Measurements from ENCODE around the gene UBA3. TPM values are rescaled to one million over a fixed set of nuclear protein-coding genes. Genes with fewer than 3 reads are reported as not detected.

UBA3 gene
- total RNA-seq, 1 experiment from 2014 or later: 47.1 TPM

DNA sequence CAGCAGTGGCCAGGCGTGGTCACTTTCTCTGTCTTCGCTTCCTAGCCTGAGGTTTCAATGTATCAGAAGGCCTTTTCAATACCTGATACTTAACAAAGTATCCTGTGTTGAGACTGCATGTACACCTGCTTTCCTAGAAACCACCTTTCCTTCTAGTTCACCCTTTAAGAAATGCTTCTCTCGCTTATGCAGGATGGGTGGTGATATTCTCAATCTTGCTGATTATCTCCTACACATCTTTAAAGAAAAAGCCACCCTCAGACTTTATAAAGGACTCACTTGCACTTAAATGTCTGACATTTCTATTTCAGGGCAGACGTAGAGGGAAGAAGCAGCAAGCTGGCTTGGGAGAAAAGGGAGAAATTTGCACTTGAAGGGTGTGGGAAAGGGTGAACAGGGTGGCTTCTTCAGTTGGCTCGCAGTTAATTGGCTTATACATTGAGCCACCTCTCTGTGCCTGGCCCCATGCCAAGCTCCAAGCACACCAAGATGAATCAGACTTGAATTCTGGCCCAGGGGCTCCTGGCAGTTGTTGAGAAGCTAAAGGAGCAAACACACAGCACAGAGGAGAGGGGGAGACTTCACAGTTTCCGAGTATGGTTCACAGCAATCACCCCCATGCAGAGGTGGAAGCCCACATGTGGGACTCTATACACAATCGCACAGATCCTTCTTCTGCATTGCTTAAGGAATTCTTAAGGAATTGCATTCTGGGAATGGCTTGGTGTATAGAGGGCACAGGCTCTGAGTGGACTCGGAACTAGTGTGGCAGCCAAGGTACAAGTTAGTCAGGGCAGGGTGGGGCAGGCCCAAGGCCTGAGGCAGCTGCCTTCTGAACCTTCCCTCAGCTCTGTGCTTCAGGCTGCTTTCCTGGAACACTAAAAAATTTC, 5.9 kb upstream of the UBA3 start:
- peak; percentile 63 for ATAC-seq
- DNase-seq (ENCODE audit: low read depth, low spot score): no peak
- no peak for TF ChIP-seq POLR2AphosphoS5 (IDR thresholded peaks at IDR 0.05; ENCODE audit: low read depth, low read length)
- no peak for TF ChIP-seq REST (IDR thresholded peaks at IDR 0.05; ENCODE audit: insufficient read depth in 1 of 2, low read depth in 2 of 2, low read length in 1 of 2)
- TF ChIP-seq SIN3A (IDR thresholded peaks at IDR 0.05; ENCODE audit: borderline replicate concordance, insufficient read depth, low read depth, low read length): no peak
- no peak for TF ChIP-seq TCF7L2 (IDR thresholded peaks at IDR 0.05; ENCODE audit: low read depth, low read length)
- TF ChIP-seq CTCF (IDR thresholded peaks at IDR 0.05): no peak
- ChIA-PET POLR2A (no interaction called here), CTCF (no interaction called here)
- H3K9me3 ChIP-seq (ENCODE audit: control insufficient read depth, insufficient read depth, low read depth, low read length): no peaks in the 10 kb centered on the region
- in situ Hi-C loops (cut with HindIII; ENCODE audit: low pct_unique_long_range_greater_than_20kb, low sequenced_read_pairs): no loop called here
- peaks cover 54% of the 10 kb centered on the region for H3K4me1 ChIP-seq (ENCODE audit: control insufficient read depth, insufficient read depth, low read length)
- no peaks in the 10 kb centered on the region; the same call in none of the 2 replicates for H3K36me3 ChIP-seq (ENCODE audit: control insufficient read depth, insufficient read depth, low read length)
- peak overlapping the region; percentile 89 for H3K27ac ChIP-seq (ENCODE audit: low read length)
- H3K27me3 ChIP-seq (ENCODE audit: control insufficient read depth, insufficient read depth, low read length): no peaks in the 10 kb centered on the region
- peak overlapping the region; percentile 87 to 89 for H3K4me3 ChIP-seq (ENCODE audit: low read depth in 2 of 2, low read length in 2 of 2)
- intact Hi-C loops (cut with micrococcal nuclease; ENCODE audit: unreplicated experiment): no loop called here
- BruUV-seq (replicated peaks): no TSS peak

DNA sequence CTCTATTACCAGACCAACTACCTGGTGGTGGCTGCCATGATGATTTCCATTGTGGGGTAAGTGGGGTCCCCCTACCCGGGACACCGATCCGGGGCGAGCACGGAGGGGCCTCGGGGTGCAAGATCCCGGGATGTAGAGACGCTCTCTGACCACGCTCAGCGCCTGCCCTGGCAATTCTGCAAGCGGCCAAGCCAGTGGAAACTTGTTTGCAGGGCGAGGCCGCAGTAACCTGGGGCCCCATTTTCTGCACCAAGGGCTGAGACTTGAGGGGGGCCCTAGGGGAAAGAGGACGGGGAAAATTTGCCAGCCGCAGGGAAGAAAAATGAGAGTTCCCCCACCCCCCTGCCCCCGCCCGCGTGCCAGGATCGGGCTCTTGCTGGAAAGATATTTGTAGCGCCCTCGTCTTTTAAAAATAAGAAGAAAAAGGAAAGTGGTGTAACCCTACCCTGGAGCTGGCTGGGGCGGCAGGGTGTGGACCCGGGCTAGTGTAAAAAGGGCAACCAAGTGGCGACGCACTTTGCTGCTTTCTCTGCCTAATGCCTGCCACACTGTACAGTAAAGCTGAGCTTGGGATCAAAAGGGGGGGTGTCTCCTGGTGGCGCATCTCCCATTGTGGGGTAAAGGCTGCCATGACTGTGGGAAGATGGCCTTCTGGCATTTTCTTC, 5.1 kb upstream of the UBA3 start:
- Histone ChIP-seq H3K36me3 (ENCODE audit: control insufficient read depth, insufficient read depth, low read length) (no peaks in the 10 kb centered on the region; the same call in none of the 2 replicates), H3K27ac (ENCODE audit: low read length) (peak overlapping the region; percentile 89), H3K9me3 (ENCODE audit: control insufficient read depth, insufficient read depth, low read depth, low read length) (no peaks in the 10 kb centered on the region), H3K27me3 (ENCODE audit: control insufficient read depth, insufficient read depth, low read length) (no peaks in the 10 kb centered on the region), H3K4me3 (ENCODE audit: low read depth in 2 of 2, low read length in 2 of 2) (peak overlapping the region; percentile 87 to 89), H3K4me1 (ENCODE audit: control insufficient read depth, insufficient read depth, low read length) (peaks cover 54% of the 10 kb centered on the region)
- no peak for TF ChIP-seq TCF7L2 (IDR thresholded peaks at IDR 0.05; ENCODE audit: low read depth, low read length)
- no peak for TF ChIP-seq CTCF (IDR thresholded peaks at IDR 0.05)
- TF ChIP-seq POLR2AphosphoS5 (IDR thresholded peaks at IDR 0.05; ENCODE audit: low read depth, low read length): no peak
- no peak for TF ChIP-seq REST (IDR thresholded peaks at IDR 0.05; ENCODE audit: insufficient read depth in 1 of 2, low read depth in 2 of 2, low read length in 1 of 2)
- TF ChIP-seq SIN3A (IDR thresholded peaks at IDR 0.05; ENCODE audit: borderline replicate concordance, insufficient read depth, low read depth, low read length): no peak
- POLR2A ChIA-PET: interaction anchor here (0.6 kb wide), 1 partner anchor 21 kb away, joined by 5 read pairs; no protein-coding TSS in a partner anchor
- ATAC-seq: peak; percentile 6
- in situ Hi-C loops (cut with HindIII; ENCODE audit: low pct_unique_long_range_greater_than_20kb, low sequenced_read_pairs) (no loop called here), intact Hi-C loops (cut with micrococcal nuclease; ENCODE audit: unreplicated experiment) (no loop called here)
- CTCF ChIA-PET: no interaction called here
- TSS peak; percentile 75 for BruUV-seq (replicated peaks)
- no peak for DNase-seq (ENCODE audit: low read depth, low spot score)
